CD4-positive, alpha-beta T cell treated with Interleukin-6 for 4 hours (primary cell): Measurements from ENCODE around the gene EXOC4.
"Not testable (repeated sequence)": the region's sequence is repeated elsewhere in the genome, so short reads cannot be mapped to it uniquely, and the experiment has no call there.

ENCODE experiments used
- DNase-seq: peaks from one replicate; pipeline ENCODE4 v3.0.0-alpha.2; 2020; ENCODE audit warnings: mixed read lengths

EXOC4 gene

DNA sequence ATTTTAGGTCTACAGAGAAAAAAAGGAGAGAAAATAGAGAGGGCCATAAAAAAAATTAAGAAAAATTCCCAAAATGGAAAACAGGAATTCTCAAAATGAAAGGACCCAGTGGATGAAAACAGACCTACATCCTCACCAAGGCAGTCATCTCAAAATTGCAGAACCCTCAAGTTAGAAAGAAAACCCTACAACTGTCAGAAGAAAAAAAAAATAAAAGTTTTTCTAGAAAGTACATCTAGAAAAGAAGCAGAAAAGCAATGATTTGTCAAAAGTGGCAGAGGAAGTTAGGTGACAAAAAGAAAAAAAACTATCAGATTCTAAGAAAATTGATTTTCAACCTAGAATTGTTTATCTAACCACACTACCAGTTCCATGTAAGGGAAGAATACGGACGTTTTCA is 706.6 kb downstream of the EXOC4 start:
- DNase-seq: no peak

DNA sequence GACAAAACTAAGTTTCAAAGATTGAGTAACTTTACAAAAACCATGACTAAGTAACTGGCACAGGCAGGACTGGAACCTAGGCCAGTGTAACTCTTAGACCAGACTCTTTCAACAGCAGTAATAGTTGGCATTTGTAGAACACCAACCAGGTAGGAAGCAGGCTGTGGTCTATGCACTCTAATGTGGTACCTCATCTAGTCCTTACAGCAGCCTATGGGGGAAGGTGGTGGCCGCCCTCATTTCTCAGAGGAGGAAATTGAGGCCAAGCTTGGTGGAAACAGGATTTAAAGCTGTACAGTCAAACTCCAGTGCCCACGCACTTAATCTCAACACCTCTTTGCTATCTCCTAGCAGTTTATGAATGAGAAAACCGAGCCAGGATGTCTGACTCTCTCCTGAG is 708.8 kb downstream of the EXOC4 start:
- DNase-seq: no peak

DNA sequence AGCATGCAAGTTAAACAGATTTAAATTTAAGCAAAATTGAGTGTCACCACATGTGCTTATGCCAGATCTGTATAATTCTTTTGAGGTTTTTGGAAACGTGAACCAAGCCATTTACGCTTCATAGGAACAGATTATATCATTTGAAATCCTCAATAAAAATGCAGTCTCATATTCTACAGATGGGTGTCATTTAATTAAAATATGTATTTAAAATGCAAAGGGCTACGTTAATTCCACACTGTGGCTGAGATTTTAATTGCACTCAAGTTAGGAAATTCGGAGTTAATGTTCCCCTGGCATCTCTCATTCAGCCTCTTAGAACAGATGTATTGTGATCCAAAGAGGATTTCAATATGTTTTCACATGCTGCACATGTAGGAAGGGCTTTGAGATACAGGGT is 709.8 kb downstream of the EXOC4 start:
- DNase-seq: no peak

DNA sequence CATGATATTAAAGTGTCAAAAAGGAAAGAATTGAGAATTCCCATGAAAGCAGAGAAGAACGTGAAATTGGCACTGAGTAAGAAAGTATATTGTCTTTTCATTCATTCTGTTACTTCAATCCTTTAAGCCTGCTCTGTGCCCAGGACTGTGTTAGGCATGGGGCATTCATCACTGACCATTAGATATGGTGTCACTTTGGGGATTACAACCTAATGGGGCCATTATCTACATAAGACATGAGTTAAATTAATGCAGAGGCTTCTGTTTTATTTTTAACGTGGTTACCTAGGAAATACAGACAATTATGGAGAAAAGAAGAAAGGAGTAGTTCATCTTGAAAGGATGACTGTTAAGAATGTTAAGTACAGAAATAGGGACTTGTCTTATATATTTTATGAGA is 710.8 kb downstream of the EXOC4 start:
- DNase-seq: no peak

DNA sequence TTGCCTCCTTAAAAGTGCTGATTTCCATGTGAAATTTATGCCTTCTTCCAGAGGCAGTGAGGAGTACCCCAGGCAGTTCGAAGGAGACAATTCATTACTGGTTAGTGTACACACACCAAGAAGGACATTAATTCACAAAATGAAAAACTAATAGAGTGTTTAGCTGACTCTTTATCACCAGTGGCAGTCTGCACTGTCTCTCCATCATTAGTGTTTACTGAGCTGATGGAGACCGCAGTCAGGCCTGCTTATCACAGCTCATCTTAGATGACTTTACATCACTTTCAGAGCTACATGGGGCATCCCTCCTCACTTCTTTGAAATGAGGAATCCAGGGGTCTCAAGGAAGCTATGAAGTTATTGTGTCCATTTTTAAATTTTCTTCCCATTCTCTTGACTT is 718.7 kb downstream of the EXOC4 start:
- DNase-seq: no peak

DNA sequence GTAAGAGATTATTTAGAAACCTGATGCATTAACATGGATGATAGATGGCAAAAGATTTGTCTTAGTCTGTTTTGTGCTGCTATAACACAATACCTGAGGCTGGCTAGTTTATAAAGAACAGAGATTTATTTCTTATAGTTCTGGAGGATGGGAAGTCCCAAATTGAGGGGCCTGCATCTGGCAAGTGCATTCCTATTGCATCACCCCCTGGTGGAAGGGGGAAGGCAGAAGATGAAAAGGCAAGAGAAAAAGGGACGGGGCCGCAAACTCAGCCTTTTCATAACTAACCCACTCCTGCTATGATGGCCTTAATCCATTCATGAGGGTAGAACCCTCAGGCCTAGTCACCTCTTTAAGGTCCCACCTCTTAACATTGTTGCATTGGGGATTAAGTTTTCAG is 720.8 kb downstream of the EXOC4 start:
- no peak for DNase-seq

DNA sequence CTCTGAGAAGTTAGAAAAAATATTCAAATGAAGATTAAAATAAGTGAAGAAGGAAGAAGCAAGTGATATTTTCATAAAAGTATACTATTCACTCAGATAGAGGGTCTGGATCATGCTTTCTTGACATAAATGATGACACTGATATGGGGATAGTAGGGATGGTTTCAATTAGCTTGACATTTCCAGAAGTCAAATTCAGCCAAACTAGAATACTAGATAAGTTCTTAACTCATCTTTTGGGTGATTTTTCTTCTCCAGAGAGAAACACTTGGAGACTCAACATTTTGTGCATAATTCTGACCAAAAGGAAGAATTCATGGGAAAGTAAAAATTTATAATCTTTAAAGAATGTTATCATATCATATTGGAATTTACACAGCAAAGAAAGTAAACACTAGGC is 722.3 kb downstream of the EXOC4 start:
- DNase-seq: no peak

DNA sequence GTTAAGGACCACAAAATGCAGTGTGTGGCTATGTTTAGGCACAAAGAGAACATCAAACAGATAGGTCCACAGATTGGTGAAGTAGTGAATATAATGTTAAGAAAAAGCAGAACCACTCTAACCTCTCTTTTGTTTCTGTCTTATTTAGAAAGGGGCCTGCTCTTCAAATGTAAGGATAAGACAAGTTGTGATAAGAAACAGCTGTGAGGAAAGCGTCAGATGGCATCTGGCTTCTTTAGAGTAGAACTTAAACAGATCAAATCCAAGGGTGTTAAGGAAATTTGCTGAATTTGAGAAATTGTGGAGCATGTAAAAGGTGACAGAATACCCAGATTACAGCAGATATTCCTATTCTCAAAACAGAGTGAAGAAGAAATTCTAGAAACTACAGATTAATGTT is 723.3 kb downstream of the EXOC4 start:
- DNase-seq: no peak

DNA sequence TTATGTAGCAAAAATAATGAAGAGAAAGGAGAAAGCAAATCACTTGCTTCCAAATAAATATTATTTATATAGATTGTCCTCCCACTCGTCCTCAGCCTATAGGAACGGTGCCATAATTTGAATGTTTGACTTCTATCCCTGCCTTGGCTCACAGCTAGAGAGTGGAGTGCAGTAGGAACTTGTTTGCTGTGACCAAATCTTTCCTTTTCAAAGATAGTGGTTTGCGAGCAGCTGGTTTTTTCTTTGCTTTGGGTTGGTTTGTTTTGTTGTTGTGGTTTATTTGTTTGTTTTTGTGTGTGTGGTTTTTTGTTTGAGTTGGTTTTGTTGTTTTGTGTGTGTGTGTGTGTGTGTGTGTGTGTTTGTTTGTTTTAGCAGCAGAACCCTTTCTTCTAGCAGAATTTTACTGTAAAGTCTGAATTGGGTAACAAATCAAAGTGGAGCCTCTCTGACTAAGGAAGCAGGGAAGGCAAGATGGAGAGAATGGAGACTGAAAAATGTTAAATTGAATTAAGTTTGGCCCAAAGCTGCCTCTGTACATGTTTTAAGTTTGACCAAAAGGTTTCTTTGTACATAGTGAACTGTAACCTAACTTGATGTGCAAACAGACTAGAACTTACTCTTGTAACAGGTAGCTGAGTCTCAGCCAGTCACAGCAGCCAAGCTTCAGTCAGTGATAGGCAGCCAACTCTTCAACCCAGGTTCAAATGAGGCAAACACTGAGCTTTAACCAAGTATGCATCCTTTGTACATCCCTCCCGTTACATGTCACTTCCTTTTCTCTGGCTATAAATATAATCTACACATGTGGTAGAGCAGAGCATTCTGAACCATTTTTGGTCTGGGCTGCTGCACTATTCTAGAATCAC is 724.8 kb downstream of the EXOC4 start:
- no peak for DNase-seq

DNA sequence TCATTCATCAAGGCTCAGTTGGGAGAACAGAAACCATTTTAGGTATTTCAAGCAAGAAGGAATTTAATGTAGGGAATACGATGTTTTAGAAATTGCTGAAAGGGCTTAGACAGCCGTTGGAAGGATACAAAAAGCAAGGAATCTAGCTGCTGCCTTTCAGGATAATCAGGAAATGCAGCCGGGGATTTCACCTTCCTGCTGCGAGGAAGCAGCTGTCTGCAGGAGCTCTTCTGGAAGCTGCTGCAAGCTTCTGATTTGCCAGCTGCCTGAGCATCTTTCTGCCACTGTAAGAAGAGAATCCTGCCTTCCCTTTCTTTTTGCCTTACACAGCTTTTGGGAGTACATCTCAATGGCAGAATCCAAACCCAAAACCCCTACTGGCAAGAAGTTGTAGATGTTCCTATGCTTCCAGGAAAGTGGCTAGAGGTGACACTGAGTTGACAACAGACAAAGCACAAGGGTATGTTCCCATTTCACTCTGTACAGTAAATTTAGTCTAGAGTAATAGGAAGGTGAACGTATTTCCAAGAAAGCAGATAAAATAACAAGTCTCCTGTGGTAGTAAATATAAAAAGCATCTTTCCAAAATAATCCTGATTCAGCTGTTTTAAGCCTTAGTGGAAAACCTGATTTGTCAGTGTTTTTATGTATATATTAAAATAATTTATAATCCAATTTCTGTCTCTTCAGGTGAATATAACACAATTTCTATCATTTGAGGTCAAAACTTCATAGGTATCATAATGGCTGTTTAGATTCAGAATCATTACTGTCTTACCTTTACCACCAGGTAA is 725.8 kb downstream of the EXOC4 start:
- no peak for DNase-seq

DNA sequence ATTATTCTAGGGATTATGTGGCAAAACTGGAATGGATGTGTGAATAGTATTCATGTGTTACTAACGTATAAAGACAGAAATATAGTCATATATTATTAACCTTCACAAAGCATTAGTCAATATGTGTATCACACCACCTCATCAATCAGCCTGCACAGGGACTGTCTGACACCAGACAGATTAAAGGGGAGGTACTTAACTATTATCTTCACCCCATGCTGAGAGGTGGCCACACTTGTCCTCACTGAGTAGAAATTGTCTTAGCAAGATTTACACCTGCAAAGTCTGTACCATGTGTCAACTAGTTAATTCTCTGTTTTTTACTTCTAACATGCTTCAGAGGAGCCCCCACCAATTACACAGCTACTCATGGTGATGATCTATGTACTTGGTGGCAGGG is 727.9 kb downstream of the EXOC4 start:
- no peak for DNase-seq

DNA sequence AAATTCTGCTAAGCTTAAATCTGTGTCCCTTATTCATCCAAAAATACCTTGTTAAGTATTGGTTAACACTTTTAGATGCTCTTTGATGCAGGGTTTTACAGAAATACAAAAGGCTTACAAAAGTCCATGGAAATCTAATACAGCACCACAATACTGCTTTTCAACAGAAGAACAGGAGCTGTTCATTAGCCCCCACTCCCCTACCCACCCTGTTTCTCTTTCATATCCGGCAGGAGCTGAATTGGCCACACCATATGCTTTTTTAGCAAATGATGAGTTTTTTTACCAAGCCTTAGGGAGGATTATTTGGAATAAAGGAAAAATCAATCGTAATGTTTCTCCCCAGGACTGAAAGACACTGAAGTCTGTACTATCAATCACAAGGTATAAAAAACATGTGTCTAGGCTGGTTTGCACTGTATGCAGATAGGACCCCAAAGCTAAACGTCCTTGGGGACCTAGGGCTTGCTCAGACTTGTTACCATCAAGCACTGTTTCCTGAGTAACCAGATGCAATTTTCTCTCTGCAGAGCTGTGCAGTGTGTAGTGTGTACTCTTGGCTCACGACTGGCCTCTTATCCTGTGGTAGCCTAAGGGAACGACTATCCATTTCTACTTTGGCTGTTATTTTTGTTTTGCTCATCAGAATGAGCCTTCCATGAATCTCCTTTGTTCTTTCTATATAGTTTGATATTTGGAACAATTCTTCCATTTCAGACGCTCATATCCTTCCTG is 731.0 kb downstream of the EXOC4 start:
- DNase-seq: no peak

DNA sequence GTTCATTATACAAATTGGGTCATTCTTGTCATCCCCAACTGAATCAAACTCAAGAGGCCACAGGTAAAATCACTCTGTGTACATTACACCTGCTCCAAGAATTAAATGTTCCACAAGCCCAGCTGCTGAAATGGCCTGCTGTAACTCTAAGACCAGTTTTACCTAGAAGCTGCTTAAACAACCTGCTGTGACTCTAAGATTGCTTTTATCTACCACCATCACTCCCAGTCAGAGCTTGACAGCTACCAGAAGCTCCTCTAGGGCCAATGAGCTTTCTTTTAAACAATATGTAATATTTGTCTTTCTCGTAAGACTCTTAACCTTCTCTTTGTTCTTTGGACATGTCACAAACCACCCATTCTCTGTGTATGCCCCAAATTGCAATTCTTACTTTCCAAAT is 732.4 kb downstream of the EXOC4 start:
- DNase-seq: no peak

DNA sequence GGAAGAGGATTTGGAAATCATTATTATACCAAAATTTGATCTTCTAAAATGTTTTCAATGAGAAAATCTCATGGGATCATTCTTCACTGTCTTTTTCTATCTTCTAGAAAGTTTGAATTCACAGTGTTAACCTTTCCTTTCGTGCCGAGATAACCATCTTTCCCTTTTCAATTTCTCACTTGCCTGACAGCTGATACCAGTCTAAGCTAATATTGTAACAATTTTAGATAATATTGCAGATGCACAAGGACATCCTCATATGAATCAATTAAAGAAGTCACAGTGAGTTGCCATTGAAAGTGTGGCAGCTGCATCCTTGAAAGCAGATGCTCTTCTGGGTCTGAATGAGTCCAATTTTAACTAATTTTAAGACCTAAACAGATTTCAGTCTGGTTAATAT is 734.7 kb downstream of the EXOC4 start:
- DNase-seq: no peak

DNA sequence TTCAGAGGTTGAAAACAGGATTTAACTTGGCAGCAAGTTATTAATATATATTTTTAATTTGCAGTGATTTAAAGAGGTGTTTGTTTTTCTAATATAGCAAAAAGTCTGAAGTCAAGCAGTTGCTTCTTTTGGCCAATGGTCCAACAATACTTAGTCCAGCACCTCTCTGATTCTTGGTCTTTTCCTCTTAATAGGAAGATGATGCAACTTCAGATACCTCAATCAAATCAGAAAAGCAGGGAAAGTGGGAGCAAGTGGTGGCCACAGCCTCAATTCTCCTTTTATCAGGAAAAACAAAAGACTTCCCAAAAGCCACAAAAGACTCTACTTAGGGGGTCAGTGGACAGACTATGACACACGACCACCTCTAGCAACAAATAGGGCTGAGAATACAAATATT is 740.7 kb downstream of the EXOC4 start:
- DNase-seq: no peak

DNA sequence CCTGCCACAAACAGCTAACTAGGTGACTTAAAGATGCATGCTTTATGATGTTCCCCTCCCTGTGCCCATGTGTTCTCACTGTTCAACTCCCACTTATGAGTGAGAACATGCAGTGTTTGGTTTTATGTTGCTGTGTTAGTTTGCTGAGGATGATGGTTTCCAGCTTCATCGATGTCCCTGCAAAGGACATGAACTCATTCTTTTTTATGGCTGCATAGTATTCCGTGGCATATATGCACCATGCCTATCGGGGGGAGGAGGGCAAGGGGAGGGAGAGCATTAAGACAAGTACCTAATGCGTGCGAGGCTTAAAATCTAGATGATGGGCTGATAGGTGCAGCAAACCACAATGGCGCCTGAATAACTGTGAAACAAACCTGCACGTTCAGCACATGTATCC is 741.2 kb downstream of the EXOC4 start:
- DNase-seq: not testable (repeated sequence)

DNA sequence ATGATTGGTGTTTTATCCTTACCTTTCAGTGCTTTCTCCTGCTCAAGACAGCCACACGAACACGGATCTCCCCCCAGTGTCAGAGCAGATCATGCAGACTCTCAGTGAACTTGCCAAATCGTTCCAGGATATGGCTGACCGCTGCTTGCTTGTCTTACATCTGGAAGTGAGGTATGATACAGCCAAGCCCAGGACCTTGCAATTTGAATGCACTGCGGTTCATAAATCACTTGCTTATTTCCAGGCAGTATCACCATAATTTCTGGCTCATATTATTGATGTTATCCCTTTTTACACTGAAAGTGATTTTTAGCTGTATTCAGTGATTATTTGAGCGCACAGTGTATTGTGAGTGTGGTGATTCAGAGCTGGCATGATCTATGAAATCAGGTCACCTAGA is 744.6 kb downstream of the EXOC4 start:
- DNase-seq: no peak

DNA sequence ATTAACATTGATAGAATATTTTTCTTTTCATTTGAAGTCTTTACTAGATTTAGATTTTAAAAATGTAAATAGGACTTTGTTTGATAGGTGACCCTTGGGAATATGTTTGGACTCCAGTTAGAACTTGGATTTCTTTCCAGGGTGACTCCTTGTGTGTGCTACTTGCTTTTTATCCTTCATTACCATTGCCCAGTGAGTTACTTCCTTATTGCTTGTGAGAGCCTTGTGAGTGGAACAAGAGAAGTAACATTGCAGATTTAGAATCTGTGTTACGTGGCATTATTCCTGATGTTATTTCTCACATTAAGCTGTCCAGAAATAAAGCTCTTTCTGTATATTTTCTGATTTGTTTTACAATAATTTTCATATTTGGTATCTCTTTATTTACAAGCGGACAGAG is 746.3 kb downstream of the EXOC4 start:
- DNase-seq: no peak

DNA sequence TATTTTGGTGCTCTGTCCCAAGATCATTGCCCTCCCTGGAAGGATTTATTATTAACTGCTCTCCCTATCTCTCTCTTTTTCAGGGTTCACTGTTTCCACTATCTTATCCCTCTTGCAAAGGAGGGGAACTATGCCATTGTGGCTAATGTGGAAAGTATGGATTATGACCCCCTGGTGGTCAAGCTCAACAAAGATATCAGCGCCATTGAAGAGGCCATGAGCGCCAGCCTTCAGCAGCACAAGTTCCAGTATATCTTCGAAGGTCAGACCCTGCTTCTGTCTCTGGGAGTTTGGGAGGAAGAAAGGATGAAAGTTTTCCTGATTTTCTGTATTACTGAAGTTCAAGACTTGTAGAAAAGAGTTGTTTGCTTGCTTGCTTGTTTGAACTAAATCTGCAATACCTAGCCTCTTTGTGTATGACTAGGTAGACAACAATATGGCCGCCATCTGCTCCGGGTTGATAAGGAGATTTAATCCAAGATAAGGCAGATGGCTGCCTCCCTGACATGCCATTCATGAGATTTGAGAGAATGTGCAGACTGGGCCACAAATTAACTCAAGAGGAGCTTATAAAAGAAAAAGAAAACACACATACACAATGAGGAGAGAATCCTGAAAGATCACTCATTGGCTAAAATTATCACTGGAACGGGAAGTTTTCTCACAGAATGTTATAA is 752.1 kb downstream of the EXOC4 start:
- DNase-seq: no peak

DNA sequence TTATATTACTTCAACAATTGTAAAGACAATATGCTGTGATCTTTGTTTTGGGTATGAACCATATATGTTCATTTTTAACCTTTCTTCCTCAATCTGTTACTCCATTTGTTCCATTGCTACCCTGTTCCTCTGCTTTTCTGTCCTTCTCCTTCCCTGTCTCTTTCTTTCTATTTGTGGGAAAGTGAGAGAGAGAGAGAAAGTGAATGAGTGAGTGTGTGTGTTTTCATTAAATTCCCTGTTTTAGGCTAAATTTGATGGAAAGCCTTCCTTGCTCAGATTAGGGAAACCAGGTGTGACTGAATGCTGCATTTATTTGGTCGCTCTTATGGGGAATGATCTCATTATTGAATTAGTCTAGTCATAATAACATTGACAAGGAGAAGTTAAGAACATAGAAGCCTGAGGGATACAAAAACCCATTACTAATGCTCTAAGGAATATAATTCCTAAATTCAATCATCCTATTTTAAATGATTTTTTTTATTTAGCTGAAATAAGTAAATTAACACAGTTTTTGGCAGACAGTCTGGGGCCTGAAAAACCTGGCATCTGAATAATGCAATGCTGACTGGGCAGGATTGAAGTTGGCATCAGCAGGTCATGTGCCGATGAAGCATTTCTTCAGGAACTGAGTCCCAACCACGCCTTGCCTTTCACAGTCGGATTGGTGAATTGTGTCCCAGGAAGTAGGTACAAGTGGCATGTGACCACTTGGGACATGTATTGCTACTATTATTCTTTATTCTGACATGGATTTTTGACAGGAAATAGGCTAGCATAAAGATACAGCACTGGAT is 756.6 kb downstream of the EXOC4 start:
- DNase-seq: no peak

DNA sequence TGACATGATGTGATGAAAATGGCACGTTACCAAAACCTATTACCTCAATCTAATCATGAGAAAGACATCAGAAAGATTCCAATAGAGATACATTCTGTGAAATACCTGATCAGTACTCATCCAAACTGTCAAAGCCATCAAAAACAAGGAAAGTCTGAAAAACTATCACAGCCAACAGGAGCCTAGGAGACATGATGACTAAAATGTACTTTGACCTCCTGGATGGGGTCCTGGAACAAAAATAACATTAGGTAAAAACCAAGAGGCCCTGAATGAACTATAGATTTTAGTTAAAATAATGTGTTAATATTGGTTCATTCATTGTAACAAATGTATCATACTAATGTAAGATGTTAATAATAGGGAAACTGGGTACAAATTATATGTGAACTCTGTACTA is 760.4 kb downstream of the EXOC4 start:
- DNase-seq: no peak

DNA sequence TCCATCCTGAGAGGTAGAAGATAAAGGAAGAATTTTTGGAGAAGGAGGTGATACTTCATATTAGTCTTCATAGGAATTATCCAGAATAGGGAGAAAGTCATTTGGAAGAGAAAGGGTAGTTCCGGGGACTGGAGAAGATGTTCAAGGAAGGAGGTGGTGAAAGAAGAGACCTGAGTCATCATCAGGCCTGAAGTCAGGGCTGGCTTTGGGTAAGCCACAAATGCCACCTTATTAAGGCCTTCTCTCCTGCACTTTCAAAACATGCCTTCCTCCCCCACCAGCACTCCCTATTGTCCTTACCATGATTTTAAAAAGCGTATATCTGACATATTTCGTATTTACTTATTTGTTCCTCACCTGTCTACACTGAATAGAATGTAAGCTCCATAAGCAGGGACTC is 762.1 kb downstream of the EXOC4 start:
- no peak for DNase-seq
